Cardiac septum (tissue), 1 donor: ENCODE results near the gene MOV10L1. TPM values are rescaled to one million over a fixed set of nuclear protein-coding genes. Genes with fewer than 3 reads are reported as not detected.

Experiments used
- DNase-seq: peaks from one replicate; pipeline ENCODE4 v3.0.0-alpha.2; 2020; ENCODE audit warnings: low spot score
- intact Hi-C: fragments of 100-400 bp; cut with DNase I; formaldehyde crosslinking; loops from one replicate; pipeline ENCODE4 v1.14.0; 2022
- total RNA-seq: library from RNA; stranded (reverse); fragmentation: NEBNext Ultra II Directional; extraction: Animal tissue kit (Norgen Biotek cat#: 25700); gene quantifications from one replicate; pipeline ENCODE4 v1.2.1, GENCODE V29; 2021
- donor health status: DM: no; HTN: no; CAD: no.

MOV10L1 gene
- total RNA-seq, 1 donor from 2014 or later = 0.46 TPM

DNA sequence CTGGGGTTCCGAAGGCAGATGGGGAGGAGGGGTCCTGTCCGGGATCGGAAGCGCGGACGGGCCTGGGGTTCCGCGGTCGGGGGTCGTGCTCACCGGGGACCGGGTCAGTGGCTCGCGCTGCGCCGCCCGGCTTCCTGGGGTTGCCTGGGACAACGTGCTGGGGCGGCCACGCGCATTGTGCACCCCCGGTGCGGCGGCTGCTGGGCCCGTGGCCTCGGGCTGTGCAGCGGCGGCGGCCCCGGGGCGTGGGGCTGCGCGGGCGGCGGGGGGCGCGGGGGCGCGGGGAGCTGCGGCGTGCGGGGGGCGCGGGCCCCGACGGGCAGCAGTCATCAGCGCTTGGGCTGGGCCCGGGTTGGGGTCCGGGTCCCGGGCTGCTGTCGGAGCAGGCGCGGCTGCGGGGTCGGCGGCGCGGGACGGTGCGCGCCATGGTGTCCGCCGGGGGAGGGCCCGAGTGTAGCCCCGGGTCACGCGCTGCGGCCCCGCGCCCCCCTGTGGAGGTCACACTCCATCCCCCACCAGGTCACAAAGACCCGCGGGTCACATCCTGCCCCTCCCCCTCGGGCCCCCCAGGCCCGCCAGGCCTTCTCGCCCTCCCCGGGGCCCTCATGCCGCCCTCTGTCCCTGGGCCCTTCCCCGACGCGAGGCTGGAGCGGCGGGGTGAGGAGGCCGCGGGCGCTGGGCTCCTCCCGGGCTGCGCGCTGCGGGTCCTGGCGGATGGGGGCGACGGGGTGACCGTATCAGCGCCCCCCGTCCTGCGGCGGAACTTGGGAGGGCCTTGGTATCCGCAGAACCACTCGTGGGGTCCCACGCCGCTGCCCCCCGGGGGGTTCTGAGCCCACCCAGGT, 31.5 kb upstream of the MOV10L1 start, which contains the start of gene TTLL8:
Gene TTLL8, minus strand, starts transcription at position 238 of the 845 bp plus-strand sequence.
- intact Hi-C loops = no loop called here
- DNase-seq = no peak

DNA sequence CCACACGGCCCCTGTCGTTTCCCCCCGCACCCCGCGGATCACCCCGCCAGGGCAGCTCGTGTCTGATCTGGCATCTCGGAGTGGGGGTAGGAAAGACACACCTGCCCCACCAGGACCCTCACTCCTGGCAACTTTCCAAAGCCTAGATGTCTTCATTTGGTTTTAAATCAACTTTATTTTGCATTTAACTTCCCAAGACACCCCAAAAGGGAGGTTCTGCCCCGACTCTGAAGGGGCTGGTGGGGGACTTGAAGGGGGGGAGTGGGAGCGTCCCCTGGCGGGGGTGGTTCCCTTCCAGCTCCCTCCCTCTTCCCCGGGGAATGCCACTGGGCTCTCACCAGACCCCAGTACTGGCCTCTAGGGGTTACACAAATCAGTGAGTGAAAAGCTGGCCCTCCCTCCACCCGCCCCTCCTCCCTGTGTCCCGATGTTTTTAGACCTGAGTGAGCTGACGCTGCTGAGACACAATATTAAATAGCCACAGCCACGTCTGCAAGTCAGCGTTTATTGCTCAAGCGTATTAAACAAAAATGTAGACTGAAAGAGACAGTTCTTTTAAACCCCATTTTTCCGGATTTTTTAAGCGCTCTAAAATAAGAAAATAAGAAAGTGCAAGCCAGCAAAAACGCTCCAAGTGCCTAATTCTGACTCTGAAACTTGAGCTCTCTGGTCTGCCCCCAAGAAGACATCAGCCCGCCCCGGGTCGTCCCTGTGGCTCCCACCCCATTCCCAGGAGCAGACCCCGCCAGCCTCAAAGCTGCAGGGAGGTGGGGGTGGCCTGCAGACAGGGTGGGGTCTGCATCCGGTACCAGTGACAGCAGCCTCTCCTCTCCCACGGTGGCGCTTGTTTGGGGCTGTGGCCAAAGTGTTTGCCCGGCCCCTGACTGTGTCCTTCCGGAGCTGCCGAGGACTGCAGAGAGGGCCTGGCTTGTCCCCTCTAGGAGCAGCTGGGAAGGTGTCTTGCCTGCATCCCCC, 30.6 kb upstream of the MOV10L1 start:
- intact Hi-C loops = no loop called here
- DNase-seq = no peak

DNA sequence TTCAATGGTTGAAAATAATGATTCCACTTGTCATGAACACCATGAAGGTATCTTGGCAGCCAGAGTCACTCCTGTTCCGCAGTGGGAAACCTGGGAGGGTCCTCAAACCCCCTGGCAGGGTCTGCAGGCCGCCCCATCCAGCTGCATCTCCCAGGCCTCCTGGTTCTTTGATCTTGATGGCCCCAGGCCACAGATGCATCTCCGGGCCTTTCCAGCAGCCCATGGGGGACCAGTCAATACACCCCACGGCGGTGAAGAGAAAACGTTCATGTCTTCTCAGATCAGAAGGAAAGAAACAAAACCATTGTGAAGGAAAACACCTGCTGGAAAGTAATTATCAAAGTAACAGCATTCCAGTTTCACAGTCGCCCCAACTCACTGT, 29.9 kb upstream of the MOV10L1 start:
- DNase-seq = no peak
- intact Hi-C loops = loop anchor here (10.0 kb wide), 1 partner anchor 65 kb away; no protein-coding TSS in a partner anchor

DNA sequence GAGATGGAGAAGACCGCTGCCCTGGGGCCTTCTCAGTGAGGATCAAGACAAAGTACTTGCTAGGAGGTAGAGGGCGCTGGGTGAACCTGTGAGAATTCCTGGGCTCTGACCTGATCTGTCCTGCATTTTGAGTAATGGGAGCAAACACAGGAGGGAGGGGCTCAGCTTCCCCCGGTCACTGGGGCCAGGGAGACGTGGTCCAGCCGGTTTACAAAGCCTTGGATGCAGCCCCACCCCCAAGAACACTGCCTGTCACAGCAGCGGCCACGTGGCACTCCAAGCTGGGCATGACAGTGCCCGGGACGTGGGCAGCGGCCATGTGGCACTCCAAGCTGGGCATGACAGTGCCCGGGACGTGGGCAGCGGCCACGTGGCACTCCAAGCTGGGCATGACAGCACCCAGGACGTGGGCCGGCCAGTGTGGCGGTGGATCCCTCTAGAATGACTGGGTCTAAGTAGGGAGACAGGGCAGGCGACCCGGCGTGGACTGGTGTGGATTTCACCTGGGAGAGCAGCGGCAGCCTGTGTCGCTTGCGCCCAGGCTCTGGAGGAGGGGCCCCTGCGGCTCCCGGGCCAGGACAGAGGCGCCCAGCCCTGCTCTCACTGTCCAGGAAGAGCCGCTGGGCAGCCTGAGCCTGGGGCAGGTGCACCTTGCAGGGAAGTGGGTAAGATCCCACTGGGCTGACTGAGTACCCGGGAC, 29.2 kb upstream of the MOV10L1 start:
- no peak for DNase-seq
- intact Hi-C loops = loop anchor here (10.0 kb wide), 1 partner anchor 64 kb away; no protein-coding TSS in a partner anchor

DNA sequence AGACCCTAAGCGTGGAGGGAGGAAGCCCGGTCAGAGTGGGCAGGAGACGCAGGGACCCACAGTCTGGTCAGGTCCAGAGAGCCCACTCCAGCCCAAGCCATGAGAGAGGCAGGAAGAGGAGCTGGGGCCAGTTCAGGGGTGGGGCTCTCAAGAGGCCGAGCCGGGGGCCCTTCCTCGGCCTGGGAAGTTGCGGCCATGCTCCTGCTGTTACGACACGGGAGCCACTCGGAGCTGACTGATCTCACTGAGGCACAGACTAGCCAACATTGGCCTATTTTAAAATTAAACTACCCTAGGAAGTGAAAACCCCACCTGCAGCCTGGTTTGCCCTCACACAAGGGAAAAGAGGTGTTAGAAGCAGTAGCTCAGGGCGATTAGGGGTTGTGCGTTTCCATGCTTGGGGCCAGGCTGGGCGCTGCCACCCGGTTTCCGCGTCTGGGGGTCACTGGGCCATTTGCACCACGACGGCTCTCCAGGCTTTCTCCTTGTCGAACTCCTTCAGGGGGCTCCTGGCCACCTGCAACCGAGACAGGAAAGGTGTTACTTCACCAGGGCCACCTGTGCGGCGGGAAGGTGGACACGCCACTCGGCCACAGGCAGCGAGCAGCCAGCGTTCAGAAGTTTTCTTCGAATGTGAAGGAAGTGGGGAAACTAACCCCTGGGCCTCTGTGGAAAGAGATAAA, 28.5 kb upstream of the MOV10L1 start:
- no peak for DNase-seq
- intact Hi-C loops = loop anchor here (10.0 kb wide), 1 partner anchor 64 kb away; no protein-coding TSS in a partner anchor

DNA sequence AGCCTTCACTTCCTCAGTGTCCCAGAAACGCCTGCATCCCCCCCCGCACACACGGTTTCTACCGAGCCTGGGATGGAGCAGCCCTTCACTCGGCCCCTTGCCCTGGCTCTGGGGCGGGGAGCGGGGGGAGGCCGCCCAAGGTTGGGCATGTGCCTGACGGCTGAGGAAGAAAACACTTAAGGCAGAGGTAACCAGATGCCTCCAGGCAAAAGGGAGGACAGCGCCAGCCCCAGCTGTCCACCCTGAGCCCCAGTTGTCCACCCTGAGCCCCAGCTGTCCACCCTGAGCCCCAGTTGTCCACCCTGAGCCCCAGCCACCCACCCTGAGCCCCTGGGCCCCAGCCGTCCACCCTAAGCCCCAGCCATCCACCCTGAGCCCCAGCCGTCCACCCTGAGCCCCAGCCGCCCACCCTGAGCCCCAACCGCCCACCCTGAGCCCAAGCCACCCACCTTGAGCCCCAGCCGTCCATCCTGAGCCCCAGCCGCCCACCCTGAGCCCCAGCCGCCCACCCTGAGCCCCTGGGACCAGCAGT, 27.9 kb upstream of the MOV10L1 start:
- intact Hi-C loops = loop anchor here (10.0 kb wide), 1 partner anchor 63 kb away; no protein-coding TSS in a partner anchor
- DNase-seq = no peak

DNA sequence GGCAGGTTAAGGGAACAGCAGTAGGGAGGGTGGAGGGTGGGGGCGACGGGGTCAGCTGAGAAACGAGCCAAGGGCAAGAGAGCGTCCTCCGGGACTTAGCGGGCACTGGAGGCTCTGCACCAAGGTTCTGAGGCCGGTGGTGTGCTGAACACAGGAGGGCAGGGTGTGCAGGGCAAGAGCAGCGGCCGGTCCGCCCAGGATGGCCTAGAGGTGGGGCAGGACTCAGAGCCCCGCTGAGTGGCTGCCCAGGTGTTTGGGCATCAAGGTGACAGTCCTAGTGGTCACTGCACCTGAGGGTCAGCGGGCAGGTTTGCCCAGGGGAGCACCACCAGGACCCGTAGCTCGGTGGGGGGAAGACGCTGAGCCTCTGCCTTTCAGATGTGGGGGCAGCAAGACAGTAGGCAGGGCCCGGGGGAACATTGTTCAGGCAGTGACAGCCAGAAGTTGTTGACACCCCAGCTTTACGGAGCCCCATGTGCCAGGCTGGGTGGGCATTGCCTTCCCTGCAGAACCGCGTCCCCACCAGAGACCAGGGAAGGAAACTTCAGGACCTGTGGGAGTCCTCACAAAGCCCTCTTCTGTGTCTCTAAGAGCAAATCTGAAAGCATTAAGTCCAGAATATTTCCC, 27.2 kb upstream of the MOV10L1 start:
- intact Hi-C loops = loop anchor here (10.0 kb wide), 1 partner anchor 62 kb away; no protein-coding TSS in a partner anchor
- no peak for DNase-seq

DNA sequence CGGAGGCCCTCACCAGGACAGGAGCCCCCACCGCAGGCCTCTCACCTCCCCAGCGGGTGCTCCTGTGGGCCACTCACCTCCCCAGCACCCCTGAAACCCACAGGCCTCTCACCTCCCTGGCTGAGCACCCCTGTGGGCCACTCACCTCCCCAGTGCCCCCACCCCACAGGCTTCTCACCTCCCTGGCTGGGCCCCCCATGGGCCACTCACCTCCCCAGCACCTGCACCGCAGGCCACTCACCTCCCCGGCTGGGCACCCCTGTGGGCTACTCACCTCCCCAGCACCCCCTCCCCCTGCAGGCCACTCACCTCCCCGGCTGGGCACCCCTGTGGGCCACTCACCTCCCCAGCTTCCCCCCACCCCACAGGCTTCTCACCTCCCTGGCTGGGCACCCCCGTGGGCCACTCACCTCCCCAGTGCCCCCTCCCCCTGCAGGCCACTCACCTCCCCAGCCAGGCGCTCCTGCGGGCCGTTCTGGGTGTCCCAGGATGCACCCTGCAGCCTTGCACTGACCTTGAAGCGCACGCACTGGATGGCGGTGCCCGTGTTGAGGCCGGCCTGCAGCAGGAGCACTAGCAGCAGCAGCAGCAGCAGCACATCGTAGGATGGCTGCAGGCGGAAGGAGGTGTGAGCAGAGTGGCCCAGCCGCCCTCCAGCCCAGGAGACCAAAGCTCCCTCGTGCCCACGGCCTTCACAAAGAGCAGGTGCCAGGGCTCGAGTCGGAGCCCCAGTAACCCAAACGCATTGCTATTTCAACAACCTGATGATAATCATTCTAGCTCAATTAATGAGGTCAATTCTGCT, 26.0 kb upstream of the MOV10L1 start:
- no peak for DNase-seq
- intact Hi-C loops = loop anchor here (10.0 kb wide), 1 partner anchor 61 kb away; no protein-coding TSS in a partner anchor

DNA sequence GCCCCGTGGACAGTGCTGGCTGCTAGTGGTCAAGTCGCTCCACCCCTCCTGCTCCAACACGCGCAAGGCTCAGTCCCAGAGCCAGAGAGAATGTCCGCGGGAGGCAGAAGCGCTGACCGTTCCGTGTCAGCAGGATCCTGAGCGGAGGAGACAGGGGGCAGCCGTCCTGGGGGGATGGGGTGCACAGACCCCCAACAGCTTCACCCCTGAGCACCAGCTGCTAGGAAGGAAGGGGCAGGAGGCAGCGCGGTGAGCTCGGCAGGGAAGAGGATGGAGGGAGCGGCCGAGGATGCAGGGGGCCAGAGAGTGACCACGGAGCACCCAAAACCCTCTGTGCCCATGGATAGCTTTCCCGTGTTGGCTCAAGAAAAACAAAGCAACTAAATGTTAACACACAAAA, 25.4 kb upstream of the MOV10L1 start:
- intact Hi-C loops = loop anchor here (10.0 kb wide), 1 partner anchor 60 kb away; no protein-coding TSS in a partner anchor
- no peak for DNase-seq

DNA sequence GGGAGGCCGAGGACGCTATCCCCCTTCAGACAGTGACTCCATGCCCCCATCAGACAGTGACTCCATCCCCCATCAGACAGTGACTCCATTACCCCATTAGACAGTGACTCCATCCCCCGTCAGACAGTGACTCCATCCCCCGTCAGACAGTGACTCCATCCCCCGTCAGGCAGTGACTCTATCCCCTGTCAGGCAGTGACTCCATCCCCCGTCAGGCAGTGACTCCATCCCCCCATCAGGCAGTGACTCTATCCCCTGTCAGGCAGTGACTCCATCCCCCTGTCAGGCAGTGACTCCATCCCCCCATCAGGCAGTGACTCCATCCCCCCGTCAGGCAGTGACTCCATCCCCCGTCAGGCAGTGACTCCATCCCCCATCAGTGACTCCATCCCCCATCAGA, 22.6 kb upstream of the MOV10L1 start:
- intact Hi-C loops = loop anchor here (10.0 kb wide), 1 partner anchor 58 kb away; no protein-coding TSS in a partner anchor
- DNase-seq = no peak

DNA sequence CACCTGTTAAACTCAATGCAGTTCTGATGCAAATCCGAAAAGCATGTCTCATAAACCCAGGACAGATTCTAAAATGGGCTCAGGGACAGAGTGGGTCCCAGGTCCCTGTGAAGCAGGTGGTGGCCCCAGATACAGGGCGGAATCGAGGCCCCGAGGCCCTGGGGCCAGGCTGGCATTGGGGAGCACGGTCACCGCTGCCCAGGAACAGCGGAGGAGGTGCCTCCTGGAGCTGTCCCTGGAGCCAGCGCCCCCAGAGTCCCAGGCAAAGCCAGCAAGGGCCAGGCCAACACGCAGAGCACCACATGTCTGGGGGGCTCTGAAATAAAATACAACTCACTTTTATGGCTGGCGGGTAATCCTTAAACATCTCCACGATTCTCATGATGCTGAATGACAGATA, 21.7 kb upstream of the MOV10L1 start:
- intact Hi-C loops = loop anchor here (10.0 kb wide), 1 partner anchor 57 kb away; no protein-coding TSS in a partner anchor
- DNase-seq = no peak

DNA sequence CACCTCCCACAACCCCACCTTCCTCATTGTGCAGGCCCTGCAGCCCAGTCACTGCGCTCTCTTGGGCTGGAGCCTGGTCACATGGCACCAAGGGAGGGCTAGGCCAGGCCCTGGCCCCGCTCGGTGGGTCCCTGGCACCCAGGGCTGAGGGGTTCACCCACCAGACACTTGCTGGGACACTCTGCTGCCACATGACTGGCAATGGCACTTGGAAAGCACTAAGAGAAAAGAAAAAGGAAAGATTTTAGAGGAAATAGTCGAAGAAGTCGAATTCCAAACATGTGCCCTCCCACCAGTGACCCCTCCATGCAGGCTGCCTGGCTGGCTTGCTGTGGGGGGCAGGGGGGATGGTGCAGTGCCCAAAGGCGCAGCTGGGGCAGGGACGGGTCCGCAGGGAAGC, 19.4 kb upstream of the MOV10L1 start:
- DNase-seq = no peak
- intact Hi-C loops = no loop called here

DNA sequence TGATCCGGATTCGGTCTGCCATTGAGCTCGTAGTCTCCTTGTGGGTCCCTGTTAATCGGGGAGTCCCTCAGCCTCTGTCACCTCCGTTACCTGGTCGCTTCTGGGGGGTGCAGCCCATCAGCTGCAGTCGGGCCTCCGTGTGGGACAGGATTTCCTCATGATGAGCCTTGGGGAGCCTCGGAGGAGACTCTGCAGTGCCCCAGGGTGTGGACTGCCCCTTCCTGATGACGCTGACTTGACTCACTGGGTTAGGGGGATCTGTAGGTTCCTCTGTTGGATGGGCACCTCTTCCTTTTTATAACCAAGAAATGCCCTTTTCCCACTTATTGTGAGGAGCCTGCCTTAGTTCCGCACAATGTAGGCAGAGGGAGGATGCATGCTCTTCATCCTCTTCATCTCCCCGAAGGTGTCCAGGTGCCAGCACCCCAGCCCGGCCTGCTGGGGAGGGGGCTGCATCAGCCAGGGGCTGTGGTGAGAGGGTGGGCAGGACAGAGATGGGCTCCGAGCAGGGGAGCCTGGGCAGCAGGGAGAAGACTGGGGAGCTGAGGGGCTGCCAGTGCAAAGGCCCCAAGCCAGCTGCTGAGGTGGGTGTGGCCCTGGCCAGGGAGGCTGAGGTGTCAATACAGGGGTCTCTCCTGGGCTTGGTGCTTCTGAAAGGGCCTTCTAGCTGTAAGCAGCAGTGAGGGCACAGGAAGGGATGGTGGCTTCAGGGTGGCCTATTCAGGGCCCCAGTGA, 18.2 kb upstream of the MOV10L1 start:
- intact Hi-C loops = no loop called here
- DNase-seq = no peak

DNA sequence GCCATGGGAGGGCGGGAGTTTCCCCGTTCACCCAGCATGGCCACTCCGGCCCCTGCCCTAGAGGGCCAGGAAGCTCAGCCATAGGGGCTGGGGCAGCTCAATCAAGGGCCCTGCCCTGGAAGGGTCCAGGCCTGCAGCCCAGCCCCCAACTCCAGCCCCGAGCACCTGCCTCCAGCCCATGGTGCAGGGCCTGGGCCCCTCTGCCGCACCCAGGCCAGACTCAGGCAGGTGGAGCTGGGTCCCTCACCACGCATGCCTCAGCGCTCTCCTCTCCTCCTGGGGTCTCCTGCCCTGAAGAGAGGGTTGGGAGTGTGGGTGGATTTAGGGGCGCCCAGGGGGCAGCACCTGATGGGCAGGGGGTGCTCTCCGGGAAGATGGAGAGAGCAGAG, 17.6 kb upstream of the MOV10L1 start:
- intact Hi-C loops = no loop called here
- no peak for DNase-seq

DNA sequence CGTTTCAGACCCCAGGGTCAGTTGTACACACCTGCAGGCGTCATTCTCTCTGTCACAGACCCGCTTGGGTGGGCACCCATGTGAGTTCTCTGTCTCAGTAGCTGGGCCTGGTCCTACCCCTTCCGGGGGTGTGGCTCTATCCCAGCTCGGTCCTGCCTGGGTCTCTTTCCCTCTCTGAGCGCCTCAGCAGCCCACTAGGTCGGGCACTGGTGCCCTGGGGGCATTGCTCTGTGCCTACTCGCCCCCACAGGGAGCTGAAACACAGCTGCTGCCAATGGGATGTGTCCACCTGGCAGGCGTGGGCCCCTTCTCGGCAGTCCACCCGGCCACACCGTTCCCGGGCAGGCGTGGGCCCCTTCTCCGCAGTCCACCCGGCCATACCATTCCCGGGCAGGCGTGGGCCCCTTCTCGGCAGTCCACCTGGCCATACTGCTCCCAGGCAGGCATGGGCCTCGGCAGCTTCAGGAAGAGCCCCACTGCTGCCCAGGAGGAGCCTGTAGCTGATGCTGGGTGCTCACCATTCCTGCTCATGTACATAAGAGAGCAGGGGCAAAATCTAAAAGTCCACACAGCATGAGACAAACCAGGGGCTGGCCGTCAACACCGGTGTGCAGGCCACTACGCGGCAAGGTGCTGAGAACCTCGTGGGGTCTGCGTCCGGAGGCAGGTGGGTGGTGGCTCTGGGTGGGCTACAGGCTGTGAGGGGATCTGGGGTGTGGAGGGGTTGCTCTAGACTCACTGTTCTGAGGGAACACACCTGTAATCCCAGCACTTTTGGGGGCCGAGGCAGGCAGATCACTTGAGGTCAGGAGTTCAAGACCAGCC, 16.9 kb upstream of the MOV10L1 start:
- DNase-seq = no peak
- intact Hi-C loops = no loop called here

DNA sequence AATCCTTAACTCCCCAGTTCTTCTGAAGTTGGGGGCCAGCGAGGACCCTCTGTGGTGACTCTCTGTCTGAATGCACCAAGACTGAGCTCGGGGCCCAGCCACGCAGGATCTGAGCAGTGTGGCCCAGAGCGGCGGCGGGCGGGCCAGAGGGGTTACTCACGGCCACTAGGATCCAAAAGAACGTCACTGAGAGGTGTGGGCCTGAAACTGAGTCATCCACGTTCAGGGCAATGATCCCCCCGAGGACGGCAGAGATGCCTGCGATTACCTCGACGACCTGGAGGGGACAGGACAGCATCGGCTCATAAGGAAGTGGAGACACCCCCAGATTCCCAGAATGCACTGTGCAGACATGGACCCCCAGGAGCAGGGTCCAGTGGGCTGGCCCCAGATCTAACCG, 15.8 kb upstream of the MOV10L1 start:
- intact Hi-C loops = no loop called here
- peak; percentile 61 for DNase-seq
